Measurements from ENCODE around the gene ZSCAN9.

ZSCAN9 gene

DNA sequence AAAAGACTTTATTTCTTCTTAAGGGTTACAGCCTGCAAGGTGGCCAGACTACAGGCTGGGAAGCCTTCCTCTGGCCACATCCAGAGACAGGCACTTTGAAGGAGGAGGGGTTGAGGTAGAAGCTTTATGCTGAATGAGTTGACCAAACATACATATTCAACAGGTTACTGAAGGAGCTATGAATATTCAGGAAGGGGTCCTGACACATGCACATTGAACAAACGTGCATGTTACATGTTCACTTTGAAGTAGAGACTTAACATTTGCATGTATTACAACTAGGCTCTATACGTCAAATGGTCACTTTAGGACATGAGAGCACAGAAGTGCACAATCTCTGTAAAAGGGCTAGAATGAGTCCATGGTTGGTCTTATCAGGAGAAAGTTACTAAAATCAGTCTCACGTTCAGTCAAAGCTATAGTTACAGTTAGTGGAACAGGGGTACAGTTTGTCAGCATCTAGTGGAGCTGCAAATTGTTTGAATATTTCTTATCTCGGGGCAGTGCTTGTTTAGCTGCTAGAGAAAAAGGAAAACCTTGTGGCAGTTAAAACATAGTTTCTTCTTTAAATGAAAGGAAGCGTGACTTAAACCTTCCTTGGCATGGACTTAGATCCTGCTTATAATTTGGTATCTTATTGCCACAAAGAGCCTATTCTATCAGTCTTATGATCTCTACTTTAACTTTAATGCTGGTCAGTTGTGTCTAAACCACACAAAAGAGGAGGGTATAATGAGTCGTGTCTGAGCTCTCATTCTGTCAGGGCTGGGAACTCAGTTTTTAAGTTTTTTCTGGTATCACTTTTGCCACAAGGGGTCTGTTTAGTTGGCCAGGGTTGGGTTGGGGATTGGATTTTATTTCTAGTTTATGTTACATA is 4.6 kb upstream of the ZSCAN9 start:
- DNase-seq: no peak

DNA sequence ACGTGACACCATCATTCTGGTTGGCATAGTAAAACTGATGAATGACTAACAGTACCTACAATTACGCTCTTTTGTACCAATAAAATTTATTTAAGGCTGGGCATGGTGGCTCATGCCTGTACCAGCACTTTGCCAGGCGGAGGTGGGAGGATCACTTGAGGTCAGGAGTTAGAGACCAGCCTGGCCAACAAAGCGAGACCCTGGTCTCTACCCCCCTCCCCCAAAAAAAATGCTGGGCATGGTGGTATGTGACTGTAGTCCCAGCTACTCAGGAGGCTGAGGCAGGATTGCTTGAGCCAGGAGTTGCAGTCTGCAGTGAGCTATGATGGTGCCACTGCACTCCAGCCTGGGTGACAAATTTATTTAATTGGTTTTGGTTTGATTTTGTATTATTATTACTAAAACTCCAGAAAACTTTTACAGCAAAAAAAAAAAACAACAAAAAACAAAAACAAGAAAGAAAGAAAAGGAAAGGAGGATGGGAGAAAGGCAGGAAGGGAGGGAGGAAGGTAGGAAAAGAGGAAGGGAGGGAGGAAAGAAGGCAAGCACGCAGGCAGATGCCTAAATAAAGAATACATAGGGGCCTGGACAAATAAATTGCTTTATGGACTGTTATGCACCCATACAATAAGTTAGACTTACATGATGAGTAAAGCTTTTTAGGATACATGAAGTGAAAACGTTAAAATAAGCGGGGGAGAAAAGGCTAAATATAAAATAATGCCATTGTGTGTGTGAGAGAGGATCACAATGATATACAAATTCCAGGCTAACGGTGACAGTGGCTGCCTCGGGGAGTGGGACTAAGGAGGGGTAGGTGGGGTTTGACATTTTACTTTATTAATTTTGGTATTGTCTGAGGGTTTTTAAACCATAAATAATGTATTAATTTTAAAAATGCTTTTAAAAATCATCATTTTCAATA is 682 bp upstream of the ZSCAN9 start:
- DNase-seq: no peak

DNA sequence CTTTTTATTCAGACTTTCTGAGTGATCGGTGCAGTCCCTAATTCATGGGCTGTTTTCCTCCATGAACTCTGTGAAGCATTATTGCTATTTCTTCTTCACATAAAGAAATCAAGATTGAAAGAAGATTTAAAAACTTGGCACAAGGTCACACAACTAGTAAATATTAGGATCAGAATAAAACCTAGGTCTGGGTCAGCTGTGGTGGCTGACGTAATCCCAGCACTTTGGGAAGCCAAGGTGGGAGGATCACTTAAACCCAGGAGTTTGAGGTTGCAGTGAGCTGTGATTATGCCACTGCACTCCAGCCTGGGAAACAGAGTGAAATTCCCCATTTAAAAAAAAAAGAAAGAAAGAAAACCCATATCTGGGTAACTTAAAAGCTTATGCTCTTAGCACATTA is 1.4 kb downstream of the ZSCAN9 start:
- no peak for DNase-seq

DNA sequence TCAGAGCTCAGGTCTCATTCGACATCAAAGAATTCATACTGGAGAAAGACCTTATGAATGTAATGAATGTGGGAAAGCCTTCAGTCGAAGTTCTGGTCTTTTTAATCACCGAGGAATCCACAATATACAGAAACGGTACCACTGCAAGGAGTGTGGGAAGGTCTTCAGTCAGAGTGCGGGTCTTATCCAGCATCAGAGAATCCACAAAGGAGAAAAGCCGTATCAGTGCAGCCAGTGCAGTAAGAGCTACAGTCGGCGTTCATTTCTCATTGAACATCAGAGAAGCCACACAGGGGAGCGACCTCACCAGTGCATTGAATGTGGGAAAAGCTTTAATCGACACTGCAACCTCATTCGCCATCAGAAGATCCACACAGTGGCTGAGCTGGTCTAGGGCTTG is 7.7 kb downstream of the ZSCAN9 start:
- no peak for DNase-seq

DNA sequence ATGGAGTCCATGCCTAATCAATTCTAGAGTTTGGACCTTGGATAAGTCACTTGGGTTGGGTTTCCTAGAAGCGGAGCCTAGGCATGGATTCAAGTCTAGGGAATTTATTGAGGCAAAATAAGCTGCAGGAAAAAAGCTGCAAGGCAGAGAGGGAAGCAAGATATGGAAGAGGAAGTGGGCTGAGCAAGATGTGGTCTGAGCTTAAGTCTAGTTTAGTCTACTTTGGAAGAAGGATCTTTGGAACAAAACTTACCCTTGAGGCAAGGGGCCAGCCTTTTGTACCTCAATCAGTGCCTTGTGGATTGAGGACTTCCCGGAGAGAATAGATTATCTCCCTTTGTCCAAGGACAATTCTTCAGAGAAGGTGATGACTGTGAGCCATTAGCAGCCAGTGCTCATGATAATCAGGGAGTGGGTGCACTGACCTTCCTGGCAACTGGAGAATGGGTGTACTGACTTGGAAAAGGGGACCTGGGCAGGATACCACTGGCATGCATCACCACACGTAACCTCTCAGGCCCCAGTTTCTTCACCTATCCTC is 10.9 kb downstream of the ZSCAN9 start:
- no peak for DNase-seq

DNA sequence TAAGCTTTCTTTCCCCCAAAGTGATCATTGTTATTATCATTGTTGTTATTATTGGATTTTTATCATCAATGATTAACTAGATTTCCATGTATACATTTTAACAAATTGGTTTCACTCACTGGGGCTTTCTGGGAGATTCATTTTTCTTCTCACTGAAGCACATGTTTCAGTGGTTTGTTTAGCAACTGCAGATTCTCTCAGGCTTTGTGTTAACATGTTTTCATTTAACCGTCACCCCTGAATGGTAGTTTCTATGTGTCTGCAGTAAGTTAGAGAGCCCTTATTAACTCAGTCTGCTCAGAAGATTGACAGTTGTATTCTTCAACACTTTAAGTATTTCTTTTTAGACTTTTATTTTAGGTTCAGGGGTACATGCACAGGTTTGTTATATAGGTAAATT is 14.6 kb downstream of the ZSCAN9 start:
- no peak for DNase-seq

DNA sequence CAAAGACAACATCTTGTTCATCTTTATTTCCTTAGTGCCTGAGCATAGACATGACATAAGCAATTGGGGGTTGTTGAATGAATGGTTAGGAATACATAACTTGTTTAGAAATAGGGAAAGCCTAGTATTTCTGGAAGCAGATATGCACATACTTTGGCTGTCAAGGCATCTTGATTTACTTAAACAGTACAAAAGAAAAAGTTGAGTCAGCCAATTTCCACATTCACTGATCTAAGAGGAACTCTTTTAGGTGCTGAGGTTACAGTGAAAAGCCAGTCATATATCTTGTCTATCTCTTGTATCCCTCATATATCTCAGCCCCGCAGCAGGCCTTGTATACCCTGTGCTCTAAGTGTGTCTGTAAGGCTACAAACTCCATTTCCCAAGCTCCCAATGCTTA is 15.4 kb downstream of the ZSCAN9 start:
- DNase-seq: no peak

DNA sequence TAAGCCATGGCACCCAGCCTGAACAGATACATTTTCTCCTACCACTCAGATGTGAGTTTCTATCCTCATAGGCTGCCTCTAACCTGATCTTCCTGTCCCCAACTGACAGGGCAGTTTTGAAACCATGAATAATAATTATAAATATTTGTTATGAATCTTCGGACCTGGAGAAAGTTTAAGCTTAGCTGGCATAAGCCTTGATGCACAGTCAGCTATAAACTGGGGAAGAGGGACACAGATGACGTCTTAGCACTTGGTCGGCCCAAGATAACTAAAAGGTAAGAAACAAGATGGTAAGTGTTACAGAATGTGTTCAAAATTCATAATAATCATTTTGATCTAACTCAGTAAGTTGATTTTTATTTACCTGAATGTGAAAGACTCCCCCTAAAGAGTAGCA is 18.9 kb downstream of the ZSCAN9 start:
- DNase-seq: no peak

DNA sequence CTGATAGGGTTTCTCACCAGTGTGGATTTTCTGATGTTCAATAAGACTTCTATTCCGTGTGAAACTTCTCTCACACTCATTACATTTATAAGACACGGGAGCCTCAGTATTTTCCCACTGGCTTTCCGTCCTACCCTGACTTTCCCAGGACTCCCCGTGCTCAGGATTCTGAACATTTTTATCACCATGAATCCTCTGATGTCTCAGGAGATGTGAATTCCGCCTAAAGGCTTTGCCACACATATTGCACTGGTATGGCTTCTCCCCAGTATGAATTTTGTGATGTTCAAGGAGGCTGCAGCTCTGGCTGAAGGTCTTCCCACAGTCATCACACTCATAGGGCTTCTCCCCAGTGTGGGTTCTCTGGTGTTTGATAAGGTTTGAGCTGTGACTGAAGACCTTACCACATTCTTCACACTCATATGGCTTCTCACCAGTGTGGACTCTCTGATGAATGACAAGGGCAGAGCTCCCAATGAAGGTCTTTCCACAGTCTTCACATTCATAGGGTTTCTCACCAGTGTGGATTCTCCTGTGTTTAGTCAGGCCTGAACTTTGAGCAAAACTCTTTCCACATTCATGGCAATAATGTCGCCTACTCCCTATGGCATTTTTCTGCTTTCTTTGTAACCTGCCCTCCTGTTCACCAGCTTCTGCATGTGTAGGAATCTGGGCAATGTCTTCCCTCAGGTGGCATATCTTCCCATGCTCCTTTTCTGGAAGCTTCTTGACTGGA is 20.3 kb downstream of the ZSCAN9 start:
- DNase-seq: no peak

DNA sequence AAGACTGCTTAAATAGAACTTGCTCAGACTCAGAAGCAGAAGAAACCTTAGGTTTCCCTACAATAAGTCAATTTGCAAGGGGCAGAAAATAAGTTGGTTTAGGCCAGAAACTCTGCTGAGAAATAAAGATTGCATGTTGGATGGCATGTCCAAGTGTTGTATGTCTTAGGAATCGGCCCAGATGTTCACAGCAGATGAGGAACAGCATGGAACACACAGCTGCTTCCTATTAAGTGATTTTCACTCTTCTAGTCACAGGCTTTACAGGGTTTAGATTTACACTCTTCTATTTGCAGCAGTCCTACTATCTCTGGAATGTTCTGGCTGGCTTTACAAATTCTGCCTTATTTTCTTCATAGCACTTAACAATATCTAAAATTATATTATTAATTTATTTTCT is 23.8 kb downstream of the ZSCAN9 start:
- no peak for DNase-seq

DNA sequence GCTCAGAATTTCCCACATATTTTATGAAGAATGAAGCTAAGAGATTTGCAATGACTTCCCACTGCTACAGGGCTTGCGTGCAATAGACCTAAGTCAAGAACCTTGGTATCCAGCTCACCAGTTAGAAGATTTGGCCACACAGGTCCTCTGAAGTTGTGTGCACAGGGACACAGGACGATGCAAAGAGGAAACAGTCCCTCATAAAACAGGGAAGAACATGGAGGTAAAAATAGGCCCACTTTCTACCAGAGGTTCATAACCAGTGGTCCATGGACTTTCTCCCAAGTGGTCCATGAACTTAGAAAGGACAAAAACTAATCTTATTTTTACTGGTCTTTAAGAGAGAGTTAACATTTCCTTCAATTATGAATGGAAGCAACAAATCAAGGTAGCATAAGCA is 25.7 kb downstream of the ZSCAN9 start:
- no peak for DNase-seq

DNA sequence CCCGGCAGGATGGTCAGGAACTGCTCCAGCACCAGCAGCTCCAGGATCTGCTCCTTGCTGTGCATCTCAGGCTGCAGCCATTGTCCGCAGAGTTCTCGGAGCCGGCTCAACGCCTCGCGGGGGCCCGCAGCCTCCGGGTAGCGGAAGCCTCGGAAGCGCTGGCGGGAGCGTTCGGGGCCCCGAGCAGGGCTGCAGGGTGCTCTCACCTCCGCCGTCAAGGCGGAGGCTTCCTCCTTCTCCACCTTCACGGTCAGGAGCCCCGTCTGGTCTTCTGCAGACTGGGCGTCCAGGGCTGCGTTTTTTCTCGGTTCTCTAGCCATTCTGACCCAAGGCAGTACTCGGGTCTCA is 26.6 kb downstream of the ZSCAN9 start:
- DNase-seq: peak; percentile 11

DNA sequence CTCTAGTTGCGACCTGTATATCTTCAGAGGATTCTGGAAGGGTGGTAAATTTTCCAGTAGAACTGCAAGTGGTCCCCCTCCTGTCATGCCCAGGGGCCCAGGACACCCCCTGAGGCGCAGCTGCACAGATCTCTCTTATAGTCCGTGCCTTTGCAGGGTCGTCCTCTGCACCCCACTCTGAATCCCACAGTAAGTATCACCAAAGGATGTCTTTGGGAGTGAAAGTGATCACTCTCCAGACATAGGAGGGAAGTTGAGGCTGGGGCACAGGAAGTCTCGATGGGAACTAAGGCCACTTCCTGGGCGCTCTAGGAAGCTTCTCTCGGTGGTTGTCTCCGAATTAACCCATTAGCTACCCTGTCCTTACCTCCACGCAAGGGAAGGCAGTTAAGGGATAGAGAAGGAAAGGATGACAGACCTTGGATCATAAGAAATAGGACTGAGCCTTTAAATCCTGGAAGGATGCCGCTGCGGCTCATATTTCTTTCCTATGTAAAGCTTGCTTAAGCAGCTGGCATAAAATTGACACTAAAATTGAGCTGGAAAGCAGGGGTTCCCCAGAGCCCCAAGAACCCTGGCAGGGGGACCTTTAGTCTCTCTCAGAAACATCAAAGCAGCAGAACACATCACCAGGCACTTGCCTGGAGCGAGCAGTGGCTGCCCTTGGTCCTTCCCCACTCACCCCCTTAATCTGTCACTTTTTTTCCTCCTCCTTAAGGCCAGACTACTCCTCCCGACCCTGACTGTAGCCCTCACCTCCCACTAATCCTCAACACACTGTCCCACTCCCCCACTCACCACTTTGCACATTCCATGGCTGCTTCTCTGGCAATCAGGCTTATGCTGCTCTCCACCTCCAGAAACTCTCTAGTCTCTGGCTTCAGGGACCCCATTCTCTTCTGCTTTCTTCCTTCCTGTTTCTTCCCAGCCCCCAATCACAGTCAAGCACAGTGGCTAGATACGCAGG is 27.2 kb downstream of the ZSCAN9 start, which contains the start of gene ZKSCAN4:
Gene ZKSCAN4, minus strand, starts transcription at position 261 of the 967 bp plus-strand sequence. CDS start 289 bp downstream, outside the sequence.
- DNase-seq: peak; percentile 91

DNA sequence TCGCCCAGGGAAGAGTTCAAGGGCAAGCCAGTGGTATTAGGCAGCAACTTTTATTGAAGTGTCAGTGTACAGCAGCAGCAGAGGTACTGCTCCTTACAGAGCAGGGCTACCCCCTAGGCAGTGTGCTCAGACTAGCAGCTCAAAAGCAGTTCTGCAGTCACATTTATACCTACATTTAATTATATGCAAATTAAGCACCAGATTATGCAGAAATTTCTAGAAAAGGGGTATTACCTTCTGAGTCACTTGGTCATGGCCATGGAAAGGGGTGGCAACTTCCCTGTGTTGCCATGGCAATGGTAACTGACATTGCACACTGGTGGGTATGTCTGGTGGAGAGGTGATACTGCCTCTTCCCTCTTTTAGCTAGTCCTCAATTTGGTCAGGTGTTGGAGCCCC is 29.0 kb downstream of the ZSCAN9 start:
- DNase-seq: no peak

DNA sequence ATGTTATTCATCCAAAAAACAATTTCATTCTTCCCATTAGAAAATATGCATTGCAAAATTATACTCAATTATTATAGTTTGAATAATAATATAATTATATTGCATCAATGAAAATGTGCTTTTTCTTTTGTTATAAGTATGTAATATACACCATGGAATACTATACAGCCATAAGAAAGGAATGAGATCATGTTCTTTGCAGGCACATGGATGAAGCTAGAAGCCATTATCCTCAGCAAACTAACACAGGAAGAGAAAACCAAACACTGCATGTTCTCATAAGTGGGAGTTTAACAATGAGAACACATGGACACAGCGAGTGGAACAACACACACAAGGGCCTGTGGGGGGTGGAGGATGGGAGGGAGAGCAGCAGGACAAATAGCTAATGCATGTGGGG is 32.0 kb downstream of the ZSCAN9 start:
- no peak for DNase-seq

DNA sequence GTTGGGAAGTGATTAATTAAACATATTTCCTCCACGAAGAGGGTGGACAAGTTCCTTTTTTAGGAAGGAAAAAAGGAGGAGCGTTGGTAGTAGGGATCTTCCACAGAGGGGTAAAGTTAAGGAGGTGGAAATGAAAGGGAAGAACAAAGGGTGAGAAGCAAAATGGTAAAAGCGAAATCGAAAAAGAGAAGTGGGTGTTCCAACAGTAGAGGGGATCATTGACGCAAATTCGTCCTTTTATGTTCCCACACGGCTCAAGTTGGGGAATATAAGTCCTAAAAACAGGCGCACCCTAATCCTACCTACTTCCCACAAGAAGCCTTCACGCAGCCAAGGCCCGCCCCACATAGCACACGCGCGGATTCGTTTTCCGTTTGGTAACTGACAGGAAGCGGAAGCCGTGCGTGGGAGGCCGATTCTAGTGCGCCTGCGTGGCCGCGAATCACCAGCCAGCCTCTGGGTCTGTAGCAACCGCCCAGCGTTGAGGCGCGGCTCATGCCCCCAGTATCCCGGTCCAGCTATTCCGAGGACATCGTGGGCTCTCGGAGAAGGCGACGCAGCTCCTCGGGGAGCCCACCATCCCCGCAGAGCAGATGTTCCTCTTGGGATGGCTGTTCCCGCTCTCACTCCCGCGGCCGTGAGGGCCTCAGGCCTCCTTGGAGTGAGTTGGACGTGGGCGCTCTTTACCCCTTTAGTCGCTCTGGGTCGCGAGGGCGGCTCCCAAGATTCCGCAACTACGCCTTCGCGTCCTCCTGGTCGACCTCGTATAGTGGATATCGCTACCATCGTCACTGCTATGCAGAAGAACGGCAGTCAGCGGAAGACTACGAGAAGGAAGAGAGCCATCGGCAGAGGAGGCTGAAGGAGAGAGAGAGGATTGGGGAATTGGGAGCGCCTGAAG is 34.1 kb downstream of the ZSCAN9 start, which contains the start of gene NKAPL:
Gene NKAPL, plus strand, starts transcription at position 421 of the 901 bp plus-strand sequence. Its CDS starts 75 bp downstream, at position 496.
- DNase-seq: peak; percentile 62

DNA sequence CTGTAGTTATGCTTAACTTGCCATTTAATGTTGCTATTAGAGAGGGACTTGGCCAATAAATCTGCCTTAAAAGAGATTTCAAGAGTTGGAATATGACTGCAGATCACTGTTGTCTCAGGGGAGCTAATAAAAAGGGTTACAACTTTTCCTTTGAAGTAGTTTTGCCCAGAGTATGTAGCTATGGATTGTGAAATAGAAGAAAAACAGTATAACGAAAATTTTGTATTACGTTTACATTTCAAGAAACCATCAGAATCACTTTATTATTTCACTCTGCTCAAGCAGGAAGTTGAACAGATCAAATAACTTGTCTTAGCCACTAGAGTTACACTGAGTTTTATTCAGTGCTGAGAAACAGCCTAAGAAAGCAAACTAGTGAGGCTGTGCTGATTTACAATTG is 38.8 kb downstream of the ZSCAN9 start:
- no peak for DNase-seq

DNA sequence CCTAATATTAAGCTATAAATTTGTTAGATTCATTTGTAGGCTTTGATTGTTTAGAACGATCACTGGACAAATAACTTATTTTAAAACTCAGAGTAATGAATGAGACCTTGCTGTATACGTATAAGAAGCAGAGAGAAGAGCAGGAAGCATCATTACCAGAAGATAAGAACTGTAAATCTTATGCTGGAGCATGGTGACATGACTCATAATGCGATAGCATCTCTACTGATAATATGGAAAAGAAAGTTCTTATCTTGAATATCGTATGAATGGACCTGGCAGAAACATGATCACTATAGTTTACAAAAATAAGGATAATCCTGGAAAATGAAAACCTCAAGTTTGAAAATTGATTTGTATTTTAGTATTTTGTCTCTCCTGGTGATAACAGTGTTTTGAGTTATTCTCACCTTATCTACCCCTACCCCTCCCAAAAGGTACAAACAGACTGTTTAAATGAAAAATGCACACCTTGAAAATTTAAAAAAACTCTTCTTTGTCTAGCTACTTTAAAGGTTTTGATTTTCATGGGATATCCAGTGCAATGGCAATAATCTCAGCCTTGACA is 39.8 kb downstream of the ZSCAN9 start:
- no peak for DNase-seq

DNA sequence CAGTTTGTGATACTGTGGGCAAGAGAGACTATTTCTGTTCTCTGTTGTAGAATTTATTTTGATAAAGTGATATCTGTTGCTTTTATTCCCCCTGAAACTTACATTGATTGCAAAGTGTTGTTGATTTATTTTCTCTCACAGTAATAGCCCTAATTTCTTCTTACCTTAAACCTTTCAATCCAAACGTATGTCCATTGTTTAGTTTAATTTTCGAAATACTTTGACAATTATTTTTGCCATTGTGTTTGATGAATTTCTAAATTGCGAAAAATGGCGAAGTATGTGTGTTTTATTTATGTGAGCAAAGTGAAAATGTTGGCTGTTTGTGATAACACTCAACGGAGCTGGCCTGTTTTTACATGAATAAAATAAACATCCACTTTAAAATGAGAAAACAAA is 41.5 kb downstream of the ZSCAN9 start:
- no peak for DNase-seq

Measured in fibroblast of skin of back (primary cell).